Adipose tissue (tissue), 3 donors: ENCODE measurements around the gene MAPK14. TPM values are rescaled to one million over a fixed set of nuclear protein-coding genes. Genes with fewer than 3 reads are reported as not detected.
"Not testable (repeated sequence)": the region's sequence is repeated elsewhere in the genome, so short reads cannot be mapped to it uniquely, and the experiment has no call there.

Experiments
- H3K27ac ChIP-seq: one replicate; pipeline ENCODE4 v1.5.1; 2013; ENCODE audit warnings: low read depth, low read length
- WGBS, 3 donors: extraction: QIAGEN DNeasy Blood & Tissue Kit; methylation state at CpG; one replicate each; pipeline ENCODE4 v1.1.7; 2013; 5-methylcytosine and 5-hydroxymethylcytosine counted together
- polyA plus RNA-seq, 3 donors: library from polyadenylated mRNA; stranded (reverse); fragments of 200-250 nt; gene quantifications; one replicate each; pipeline ENCODE4 v1.2.3, GENCODE V29; 2013
- donor health status: healthy with polysubstance abuse.
- donor health status: Bipolar disorder and iron deficiency.
- donor health status: healthy.

Gene MAPK14
- polyA plus RNA-seq, 3 donors: 12.6 to 32.2 (median 31.1) TPM

- no peak overlapping the region for H3K27ac ChIP-seq
- WGBS, 3 donors: 80 to 85% (median 81%) methylated on average over 10 of the region's 10 CpGs
Measured at GRCh38 chr6:36126553-36127458, 99.2 kb downstream of the MAPK14 start.

GRCh38 chr6:36127462-36128016, 99.9 kb downstream of the MAPK14 start:
- 56 to 86% (median 68%) methylated on average over 8 of the region's 8 CpGs for WGBS, 3 donors
- H3K27ac ChIP-seq: no peak overlapping the region

- no peak overlapping the region for H3K27ac ChIP-seq
- whole genome bisulfite sequencing, 3 donors: 97 to 99% (median 97%) methylated on average over 5 of the region's 5 CpGs
Measured at GRCh38 chr6:36128073-36128472, 100.5 kb downstream of the MAPK14 start.

DNA sequence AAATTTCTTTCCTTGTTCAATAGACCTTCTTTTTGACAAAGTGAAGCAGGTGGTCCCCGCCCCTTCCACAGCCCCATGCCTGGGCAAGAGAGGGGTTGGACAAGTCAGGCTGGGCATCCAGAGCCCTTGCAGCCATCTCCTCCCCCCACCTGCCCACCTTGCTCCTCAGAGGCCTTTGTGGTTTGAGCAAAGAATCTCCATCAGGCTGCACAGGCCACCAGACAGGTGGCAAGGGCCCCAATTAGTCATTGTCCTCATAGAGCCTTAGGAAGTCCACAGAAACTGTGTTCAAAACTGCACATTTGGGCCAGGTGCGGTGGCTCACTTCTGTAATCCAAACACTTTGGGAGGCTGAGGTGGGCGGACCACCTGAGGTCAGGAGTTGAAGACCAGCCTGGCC, 101.2 kb downstream of the MAPK14 start:
- H3K27ac ChIP-seq: no peak overlapping the region
- WGBS, 3 donors: 96 to 100% (median 97%) methylated on average over 3 of the region's 3 CpGs

GRCh38 chr6:36129334-36129733, 101.7 kb downstream of the MAPK14 start:
- 93 to 97% (median 96%) methylated on average over 16 of the region's 16 CpGs for WGBS, 3 donors

DNA sequence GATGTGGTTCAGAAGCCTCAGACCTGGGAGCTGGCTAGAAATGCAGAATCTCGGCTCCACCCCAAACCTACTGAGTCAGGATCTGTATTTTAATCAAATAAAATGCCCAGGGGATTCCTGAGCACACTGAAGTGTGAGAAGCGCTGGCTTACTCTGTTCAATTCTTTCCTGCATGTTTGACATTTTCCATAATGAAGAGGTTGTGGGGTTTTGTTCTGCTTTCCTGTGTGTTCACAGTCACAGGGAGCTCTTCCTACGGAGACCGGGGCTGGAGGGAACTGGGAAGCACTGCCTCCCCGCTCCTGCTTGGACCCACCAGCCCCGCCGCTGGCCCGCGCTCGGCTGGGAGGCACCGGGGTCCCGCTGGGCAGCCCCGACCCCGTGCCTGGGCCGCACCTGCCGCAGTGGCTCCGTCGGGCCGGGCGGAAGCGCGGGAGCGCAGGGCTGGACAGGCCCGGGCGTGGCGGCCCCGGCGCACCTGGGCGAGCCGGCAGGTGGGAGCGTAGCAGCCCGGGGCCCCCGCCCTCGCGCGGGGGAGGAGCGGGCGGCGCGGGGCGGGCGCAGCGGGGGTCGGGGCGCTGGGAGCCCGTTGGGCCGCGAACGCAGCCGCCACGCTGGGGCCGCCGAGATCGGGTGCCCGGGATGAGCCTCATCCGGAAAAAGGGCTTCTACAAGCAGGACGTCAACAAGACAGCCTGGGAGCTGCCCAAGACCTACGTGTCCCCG, 102.5 kb downstream of the MAPK14 start, which contains the start of gene MAPK13:
Gene MAPK13, plus strand, starts transcription at position 573 of the 726 bp plus-strand sequence. Its CDS starts 70 bp downstream, at position 643.
- WGBS, 3 donors: 2 to 3% (median 3%) methylated on average over 39 to 59 of the region's 59 CpGs
- H3K27ac ChIP-seq: no peak within 1 kb of the TSS

More at GRCh38 chr6:36129334-36129733, 101.7 kb downstream of the MAPK14 start:
- not testable (repeated sequence) for H3K27ac ChIP-seq

- WGBS, 3 donors: 3 to 19% (median 15%) methylated on average over 44 to 52 of the region's 52 CpGs
- H3K27ac ChIP-seq: no peak overlapping the region
Measured at GRCh38 chr6:36130667-36131510, 103.3 kb downstream of the MAPK14 start.

- no peak overlapping the region for H3K27ac ChIP-seq
- 1 to 12% (median 8%) methylated on average over 8 of the region's 8 CpGs for WGBS, 3 donors
Measured at GRCh38 chr6:36131511-36132245, 104.1 kb downstream of the MAPK14 start.

DNA sequence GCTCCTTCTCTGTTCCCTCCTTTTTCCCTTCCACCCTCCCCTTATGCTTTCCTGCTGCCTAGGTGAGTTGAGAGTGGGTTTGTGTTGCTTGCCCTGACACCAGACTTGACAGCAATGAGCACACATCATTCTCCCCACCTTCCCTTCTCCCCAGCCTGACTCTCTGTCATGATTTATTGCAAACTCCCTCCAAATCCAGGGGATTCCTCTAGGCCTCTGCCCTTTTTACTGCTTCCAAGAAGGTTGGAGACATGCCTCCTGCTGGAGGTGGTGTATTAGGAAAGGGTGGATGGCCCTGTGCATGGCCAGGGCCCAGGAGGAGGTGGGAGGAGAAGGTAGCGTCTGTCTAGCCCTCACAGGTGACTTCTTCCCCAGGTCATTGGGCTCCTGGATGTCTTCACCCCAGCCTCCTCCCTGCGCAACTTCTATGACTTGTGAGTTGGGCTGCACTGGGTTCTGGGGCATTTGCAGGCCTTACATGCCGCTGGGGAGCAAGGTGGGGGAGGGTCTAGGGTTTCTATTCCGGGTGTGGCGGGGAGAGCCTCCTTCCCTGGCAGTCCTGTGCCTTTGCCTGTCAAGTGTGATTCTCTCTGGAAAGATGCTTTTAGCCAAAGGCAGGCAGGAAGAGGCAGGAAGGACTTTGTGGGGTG, 104.8 kb downstream of the MAPK14 start:
- WGBS, 3 donors: 92 to 94% (median 93%) methylated on average over 5 of the region's 5 CpGs
- H3K27ac ChIP-seq: no peak overlapping the region

- WGBS, 3 donors: 90 to 96% (median 92%) methylated on average over 4 of the region's 4 CpGs
Measured at GRCh38 chr6:36133148-36133547, 105.5 kb downstream of the MAPK14 start.

DNA sequence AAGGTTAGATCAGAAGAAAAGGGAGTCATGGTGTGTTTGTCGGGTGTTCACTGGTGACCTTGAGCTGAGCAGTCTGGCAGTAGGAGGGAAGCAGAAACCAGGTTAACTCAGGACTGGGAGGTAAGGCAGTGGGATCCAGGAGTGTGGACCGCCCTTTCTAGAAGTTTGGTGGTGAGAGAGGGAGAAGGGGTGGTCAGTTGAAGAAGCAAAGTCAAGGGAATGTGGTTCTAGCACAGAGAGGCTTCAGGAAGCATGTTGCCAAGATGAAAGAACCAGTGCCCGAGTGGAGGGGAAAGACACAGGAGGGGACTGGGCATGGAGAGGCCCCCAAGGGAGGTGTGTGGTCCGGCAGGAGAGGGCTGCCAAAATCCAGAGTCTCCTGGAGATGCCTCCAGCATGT, 106.3 kb downstream of the MAPK14 start:
- H3K27ac ChIP-seq: no peak overlapping the region
- WGBS, 3 donors: 68 to 90% (median 89%) methylated on average over 4 of the region's 4 CpGs

More at GRCh38 chr6:36133148-36133547, 105.5 kb downstream of the MAPK14 start:
- H3K27ac ChIP-seq: no peak overlapping the region

DNA sequence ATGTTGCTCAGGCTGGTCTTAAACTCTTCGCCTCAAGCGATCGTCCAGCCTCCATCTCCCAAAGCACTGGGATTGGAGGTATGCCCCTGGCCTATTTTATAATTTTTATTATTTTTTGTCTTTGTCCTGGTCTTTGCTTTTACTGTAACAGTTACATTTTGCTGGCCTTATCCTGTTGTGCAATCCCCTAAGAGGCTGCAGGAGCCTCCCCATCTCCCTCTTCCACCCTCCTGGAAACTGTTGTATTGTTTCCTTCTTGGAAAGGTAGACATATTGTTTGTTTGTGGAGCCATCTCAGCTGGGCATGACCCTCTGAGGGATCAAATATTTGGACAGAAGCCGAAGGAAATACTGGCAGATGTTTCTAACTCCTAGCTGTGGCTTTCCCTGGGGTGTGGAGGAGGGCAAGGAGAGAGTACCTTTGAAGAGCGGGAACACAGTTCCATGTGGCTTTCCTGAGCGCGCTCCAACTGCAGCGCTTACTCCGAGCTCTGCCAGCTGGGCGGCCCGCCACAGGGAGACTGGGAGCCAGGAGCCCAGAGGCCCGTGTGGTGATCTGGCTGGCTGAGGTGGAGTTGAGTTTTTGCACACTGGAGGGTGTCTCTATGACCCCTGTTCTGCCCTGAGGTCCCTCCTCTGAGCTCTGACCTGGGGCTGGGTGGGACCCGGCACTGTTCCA, 107.6 kb downstream of the MAPK14 start:
- 74 to 86% (median 79%) methylated on average over 13 of the region's 13 CpGs for WGBS, 3 donors
- no peak overlapping the region for H3K27ac ChIP-seq

GRCh38 chr6:36136034-36136433, 108.4 kb downstream of the MAPK14 start:
- H3K27ac ChIP-seq: no peak overlapping the region
- WGBS, 3 donors: 87 to 94% (median 91%) methylated on average over 2 of the region's 2 CpGs

- no peak overlapping the region for H3K27ac ChIP-seq
- WGBS, 3 donors: 96 to 98% (median 96%) methylated on average over 11 to 12 of the region's 12 CpGs
Measured at GRCh38 chr6:36136551-36136950, 108.9 kb downstream of the MAPK14 start.

- WGBS, 3 donors: 91 to 96% (median 92%) methylated on average over 13 to 15 of the region's 15 CpGs
- no peak overlapping the region for H3K27ac ChIP-seq
Measured at GRCh38 chr6:36138667-36139066, 111.1 kb downstream of the MAPK14 start.

DNA sequence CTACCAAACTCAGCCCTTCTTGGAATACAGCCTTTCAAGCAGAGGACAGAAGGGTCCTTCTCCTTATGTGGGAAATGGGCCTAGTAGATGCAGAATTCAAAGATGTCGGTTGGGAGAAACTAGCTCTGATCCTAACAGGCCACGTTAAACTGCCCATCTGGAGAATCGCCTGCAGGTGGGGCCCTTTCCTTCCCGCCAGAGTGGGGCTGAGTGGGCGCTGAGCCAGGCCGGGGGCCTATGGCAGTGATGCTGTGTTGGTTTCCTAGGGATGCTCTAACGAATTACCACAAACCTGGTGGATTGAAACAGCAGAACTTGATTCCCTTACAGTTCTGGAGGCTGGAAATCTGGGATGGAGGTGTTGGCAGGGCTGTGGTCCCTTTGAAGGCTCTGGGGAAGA, 111.8 kb downstream of the MAPK14 start:
- 55 to 59% (median 56%) methylated on average over 7 of the region's 7 CpGs for WGBS, 3 donors
- H3K27ac ChIP-seq: no peak overlapping the region
